ENCODE results near the gene ERN2.
"Not testable (repeated sequence)": the region's sequence is repeated elsewhere in the genome, so short reads cannot be mapped to it uniquely, and the experiment has no call there.

ERN2 gene

DNA sequence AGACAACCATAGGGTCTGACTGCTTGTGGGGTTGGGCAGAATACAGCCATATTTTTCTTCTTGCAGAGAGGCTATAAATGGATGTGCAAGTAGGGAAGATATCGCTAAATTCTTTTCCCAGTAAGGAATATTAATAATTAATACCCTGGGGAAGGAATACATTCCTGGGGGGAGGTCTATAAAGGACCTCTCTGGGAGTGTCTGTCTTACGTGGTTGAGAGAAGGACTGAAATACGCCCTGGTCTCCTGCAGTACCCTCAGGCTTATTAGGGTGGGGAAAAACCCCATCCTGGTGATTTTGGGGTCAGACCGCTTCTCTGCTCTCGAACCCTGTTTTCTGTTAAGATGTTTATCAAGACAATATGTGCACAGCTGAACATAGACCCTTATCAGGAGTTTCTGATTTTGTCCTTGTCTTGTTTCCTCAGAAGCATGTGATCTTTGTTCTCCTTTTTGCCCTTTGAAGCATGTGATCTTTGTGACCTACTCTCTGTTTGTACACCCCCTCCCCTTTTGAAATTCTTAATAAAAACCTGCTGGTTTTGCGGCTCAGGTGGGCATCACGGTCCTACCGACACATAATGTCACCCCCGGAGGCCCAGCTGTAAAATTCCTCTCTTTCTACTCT lies 9.7 kb upstream of the ERN2 start:
- DNase-seq (ENCODE audit: low read depth), result not testable (repeated sequence)

DNA sequence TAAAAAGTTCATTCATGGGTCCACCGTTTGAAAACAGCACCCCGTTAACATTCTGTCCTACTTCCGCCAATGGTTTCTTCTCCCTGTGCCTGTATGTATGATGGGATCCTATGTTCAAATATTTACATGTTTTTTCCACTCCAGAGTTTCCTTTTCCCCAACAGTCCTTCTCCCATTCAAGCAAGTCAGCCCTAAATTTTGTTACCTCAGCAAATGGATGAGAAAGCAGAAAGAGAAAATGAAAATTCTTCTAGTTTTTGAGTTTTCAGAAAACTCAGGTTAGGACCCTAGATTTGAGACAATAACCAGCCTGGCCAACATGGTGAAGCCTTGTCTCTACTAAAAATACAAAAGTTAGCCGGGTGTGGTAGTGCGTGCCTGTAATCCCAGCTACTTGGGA lies 3.5 kb upstream of the ERN2 start:
- no peak for DNase-seq (ENCODE audit: low read depth)

- no peak for DNase-seq (ENCODE audit: low read depth)
These were observed 1.2 kb downstream of the ERN2 start for GRCh38 chr16:23711785-23712184.

DNA sequence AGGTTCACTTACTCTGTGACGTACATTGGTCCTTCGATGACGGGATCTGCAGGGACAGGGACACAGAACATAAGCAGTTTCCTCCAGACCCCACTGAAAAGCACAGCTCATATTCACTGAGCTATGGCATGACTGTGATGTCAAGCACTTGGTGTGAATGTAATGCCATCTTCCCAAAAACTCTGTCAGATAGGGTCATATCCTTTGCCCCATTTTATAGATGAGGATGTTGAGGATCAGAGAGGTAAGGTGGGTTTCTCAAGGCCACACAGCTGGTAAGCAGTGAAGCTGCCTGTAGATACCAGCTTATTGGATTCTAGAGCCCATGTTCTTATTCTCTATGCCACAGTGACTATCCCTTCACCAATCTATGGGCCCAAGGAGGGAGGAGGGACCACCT lies 2.5 kb downstream of the ERN2 start:
- DNase-seq (ENCODE audit: low read depth), result no peak

DNA sequence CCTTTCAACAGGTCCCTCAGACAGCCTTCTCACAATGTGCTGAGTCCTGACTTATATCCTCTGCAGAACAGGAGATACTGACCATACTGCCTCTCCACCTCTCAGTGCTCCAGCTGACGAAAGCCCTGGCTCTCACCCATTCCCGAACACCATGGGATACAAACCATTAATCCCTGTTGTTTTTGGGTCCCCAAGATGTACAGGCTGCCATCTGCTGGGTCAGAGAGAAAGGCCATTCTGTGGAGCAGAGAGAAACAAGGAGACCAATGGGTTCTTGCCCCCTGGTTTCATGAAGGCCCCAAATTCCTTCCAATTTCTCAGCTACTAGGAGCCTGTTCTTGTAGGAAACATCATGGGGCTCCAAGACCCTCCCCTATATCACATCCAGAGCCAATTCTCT lies 3.0 kb downstream of the ERN2 start:
- DNase-seq (ENCODE audit: low read depth), result no peak

DNA sequence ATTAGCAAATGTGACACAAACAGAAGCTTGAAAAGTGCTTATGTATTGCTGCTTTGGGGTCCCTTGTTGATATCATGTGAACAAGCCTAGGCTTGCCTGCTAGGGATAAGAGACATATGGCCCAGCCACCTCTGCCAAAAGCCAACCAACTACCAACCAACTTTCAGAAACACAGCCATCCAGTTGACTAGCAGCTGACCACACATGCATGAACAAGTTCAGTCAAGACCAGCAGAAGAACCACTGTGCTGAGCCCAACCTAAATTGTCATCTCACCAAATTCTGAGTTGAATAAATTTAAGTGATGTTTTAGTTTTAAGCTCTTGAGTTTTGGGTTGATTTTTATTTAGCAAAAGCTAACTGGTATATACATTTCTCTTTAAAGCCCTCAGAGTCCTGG lies 3.5 kb downstream of the ERN2 start:
- no peak for DNase-seq (ENCODE audit: low read depth)

DNA sequence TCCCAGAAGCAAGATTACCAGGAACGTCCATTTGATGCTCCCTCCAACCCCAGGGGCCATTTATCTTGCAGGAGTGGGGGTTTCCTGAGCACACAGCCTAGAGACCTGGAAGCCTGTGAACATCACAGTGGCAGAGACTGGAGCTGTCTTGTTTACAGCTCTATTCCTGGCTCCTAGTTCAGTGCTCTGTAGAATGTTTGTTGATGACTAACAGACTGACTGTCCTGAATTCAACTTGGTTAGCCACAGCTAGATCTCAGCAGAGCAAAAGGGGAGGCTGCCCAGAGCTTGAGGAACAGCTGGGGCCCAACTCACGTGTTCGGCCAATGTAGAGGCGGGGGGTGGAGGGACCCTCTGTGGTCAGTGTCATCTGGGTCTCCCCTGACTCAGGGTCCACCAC lies 6.6 kb downstream of the ERN2 start:
- no peak for DNase-seq (ENCODE audit: low read depth)

DNA sequence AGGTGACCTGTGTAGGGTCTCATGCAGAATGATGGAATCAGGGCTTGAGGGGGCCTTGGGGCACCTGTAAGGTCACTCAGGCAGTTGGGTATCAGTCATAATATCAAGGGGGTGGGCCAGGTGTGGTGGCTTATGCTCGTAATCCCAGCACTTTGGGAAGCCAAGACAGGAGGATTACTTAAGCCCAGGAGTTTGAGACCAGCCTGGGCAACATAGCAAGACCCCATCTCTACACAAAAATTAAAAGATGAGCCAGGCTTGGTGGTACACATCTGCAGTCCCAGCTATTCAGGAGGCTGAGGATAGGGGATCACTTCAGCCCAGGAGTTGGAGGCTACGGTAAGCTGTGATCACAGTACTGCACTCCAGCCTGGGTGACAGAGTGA lies 7.5 kb downstream of the ERN2 start:
- no peak for DNase-seq (ENCODE audit: low read depth)

DNA sequence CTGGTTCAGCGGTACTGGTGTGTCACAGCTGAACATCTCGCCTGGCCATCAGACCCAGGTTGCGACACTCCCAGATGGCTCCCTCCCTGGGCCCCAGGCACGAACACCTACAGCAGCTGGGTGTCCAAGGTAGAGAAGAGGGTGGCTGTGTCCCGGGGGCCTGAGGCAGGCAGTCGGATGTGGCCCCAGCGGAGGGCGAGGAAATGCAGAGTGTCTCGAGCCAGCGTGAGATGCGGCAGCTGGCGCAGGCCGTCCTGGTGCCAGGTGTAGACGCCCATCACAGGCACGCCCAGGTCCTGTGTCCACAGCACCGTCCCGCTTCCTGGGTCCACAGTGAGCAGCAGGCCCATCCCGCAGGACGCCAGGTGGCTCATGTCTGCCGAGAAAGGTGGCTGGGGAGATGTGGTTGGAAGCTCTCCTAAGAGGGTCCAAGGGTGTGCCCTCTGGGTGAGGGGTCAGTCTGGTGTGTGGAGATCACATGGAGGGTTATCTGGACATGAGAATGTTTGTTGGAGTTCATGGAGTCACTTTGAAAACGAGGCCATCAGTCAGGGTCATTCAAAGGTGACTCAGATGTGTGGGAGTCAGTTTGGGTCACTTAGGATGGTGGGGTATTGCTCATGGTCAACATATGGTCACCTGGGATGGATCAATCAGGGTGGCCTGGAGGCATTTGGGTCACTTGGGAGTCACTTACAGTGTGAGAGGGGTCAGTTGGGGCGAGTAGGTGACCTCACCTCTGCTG lies 8.1 kb downstream of the ERN2 start:
- DNase-seq (ENCODE audit: low read depth), result no peak

DNA sequence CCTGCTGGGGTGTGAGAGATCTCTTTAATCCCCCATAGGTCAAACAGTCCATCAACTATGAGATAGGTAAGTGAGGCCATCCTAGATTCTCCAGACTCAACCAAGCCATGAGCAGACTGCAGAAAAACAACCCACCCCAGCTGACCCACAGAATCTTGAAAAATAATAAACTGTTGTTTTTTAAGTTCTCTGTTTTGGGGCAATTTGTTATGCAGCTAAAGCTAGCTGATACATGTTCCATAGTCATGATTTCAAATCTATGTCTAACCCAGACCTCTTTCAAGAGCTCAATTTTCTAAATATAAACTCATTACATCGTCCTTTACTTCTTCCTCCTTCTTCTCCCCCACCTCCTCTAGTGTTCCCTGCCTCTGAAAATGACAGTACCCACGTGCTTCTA lies 10.1 kb downstream of the ERN2 start:
- DNase-seq (ENCODE audit: low read depth), result no peak

DNA sequence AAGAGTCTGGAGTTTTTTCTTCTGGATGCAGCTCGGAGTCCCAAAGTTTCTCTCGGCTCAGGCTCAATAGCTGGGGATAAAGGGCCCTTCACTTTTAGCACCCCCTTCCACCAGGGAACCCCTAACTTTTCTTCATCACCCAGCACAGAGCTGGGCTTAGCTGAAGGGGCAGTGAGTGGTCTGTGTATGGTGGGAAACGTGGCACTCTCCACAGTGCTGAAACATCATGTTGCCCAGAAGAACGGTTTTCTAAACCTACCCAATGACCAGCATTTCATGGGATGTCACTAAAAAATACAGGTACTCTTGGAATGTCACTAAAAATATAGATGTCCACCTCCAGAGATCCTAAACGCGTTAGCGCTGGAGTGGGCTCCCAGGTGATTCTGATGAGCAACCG lies 12.0 kb downstream of the ERN2 start:
- no peak for DNase-seq (ENCODE audit: low read depth)

- no peak for DNase-seq (ENCODE audit: low read depth)
These were observed 12.5 kb downstream of the ERN2 start for GRCh38 chr16:23700509-23700908.

DNA sequence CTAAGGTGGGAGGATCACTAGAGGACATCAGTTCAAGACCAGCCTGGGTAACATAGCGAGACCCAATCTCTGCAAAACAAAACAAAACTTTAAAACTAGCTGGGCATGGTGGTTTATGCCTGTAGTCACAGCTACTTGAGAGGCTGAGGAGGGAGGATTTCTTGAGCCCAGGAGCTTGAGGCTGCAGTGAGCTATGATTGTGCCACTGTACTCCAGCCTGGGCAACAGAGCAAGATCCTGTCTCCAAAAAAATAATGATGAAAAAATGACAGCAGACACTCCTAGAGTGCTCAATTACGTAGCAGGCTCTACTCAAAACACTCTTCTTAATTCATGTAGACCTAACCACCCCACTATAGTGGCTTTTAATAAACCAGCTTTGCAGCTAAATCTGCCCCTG lies 12.9 kb downstream of the ERN2 start:
- no peak for DNase-seq (ENCODE audit: low read depth)

- DNase-seq (ENCODE audit: low read depth), result no peak
These were observed 13.9 kb downstream of the ERN2 start for GRCh38 chr16:23699100-23699499.

DNA sequence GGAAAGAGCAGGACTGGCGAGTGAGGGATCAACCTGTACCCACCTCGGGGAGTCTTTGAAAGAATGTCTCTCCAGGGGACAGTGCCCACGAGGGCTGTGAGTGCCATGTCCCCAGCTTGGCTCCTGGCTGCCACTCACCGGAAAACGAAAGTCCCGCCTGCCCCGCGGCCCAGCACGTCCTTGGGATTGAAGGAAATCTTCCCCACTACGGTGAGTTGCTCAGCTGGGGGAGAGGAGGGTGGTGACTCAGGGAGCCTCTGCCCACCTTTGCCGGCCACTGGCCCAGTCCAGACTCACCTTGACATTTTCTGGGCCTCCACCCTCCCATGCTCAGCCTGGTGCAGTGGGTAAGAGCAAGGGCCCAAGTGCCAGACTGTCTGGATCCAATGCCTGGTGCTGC lies 17.3 kb downstream of the ERN2 start:
- DNase-seq (ENCODE audit: low read depth), result no peak

- DNase-seq (ENCODE audit: low read depth), result no peak
These were observed 18.2 kb downstream of the ERN2 start for GRCh38 chr16:23694644-23695373.

DNA sequence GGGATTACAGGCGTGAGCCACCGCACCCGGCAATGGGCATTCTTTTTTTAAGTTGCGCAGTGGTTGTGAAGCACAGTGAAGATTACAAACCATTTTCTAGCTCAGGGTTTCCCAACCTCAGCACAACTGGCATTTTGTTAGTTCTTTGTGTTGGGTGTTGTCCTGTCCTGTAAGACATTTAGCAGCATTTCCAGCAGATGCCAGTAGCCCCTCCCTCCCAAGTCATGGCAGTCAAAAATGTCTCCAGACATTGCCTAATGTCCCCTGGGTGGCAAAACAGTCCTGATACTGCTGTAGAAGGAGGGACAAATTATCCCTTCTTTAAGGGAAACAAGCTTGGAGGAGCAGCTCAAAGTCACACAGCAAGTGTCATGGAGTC lies 18.8 kb downstream of the ERN2 start:
- no peak for DNase-seq (ENCODE audit: low read depth)

GRCh38 chr16:23692190-23692837 lies 20.7 kb downstream of the ERN2 start:
- DNase-seq (ENCODE audit: low read depth), result no peak

DNA sequence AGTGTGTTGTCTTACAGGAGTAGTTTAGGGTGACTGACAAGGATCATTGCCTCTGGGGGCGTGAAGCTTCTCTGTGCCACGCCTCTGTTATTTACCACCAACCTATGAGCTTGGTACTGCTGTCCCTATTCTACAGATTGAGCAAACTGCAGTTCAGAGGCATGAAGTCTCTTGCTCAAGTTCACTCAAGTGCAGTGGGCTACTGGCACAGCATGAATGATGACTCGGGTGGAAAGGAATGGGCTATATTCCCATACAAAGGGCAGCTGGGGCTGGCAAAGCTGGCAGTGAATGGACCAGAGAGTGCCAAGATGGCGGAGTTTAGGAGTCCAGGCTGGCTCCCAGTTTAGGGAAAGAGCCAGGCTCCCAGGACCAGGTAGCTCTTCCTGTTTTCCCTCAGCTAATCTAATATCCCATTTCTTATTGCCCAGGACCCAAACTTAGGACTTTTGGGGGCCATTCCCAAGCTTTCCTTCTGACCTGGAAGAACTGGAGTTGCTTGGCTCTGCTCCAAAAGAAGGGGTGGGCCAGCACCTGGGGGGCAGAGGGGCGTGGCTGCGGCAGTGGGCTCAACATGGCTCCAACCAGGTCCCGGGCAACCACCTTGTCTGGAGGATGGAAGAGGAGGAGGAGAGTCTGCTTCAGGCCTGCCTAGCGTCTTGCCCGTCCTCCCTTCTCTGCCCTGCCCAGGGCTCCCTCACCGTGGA lies 21.4 kb downstream of the ERN2 start:
- DNase-seq (ENCODE audit: low read depth), result no peak

GRCh38 chr16:23690771-23691482 lies 22.1 kb downstream of the ERN2 start:
- DNase-seq (ENCODE audit: low read depth), result no peak

DNA sequence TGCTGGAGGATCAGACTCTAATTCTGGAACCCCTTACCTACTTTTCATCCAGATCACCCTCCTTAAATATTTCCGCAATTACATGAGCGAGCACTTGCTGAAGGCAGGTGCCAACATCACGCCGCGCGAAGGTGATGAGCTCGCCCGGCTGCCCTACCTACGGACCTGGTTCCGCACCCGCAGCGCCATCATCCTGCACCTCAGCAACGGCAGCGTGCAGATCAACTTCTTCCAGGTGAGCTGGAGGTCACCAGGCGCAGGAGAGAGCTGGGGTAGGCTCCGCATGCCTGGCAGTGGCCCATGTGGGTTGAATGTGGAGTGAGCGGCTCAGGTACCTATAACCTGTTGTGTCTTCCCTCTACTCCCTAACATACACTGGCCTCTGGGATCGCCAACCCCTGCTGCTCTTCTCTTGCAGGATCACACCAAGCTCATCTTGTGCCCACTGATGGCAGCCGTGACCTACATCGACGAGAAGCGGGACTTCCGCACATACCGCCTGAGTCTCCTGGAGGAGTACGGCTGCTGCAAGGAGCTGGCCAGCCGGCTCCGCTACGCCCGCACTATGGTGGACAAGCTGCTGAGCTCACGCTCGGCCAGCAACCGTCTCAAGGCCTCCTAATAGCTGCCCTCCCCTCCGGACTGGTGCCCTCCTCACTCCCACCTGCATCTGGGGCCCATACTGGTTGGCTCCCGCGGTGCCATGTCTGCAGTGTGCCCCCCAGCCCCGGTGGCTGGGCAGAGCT lies 23.4 kb downstream of the ERN2 start:
- no peak for DNase-seq (ENCODE audit: low read depth)

Data from activated T-cell treated with anti-CD3 and anti-CD28 coated beads for 48 hours (primary cell).